Pancreas (tissue), 10 donors: Measurements from ENCODE around the gene TP53I11. TPM values are rescaled to one million over a fixed set of nuclear protein-coding genes. Genes with fewer than 3 reads are reported as not detected.

ENCODE experiments used
- ATAC-seq, 4 donors: fragments of 200-7000 bp; cut with Tn5 transposase; one replicate each; pipeline versions ENCODE4 v1.8.0 to v1.9.1; 2020; ENCODE audit warnings: mild to moderate bottlenecking in 4 of 4, moderate library complexity in 4 of 4
- DNase-seq, 6 donors: peaks; one replicate each; pipeline ENCODE4 v3.0.0-alpha.2; 2020
- FAIRE-seq: peaks from 2 replicates; lab custom pipeline; 2012; peaks lifted over from hg19 to GRCh38; lab: Jason Lieb, UNC
- H3K27ac ChIP-seq, 4 donors: fragments of 200-600 bp; sonication (generic); 1 replicate in 3 of 4; 2 replicates in 1 of 4; pipeline versions ENCODE4 v1.5.0 to v1.8.0; 2020
- H3K27me3 ChIP-seq, 4 donors: fragments of 200-600 bp; one replicate each; pipeline ENCODE4 v1.8.0; 2021
- H3K36me3 ChIP-seq, 3 donors: fragments of 200-600 bp; sonication (generic) in 1 of 3; one replicate each; pipeline versions ENCODE4 v1.5.0 to v1.8.0; 2020 to 2021
- H3K4me1 ChIP-seq, 3 donors: fragments of 200-600 bp; one replicate each; pipeline ENCODE4 v1.8.0; 2021
- H3K4me3 ChIP-seq, 4 donors: fragments of 200-600 bp; sonication (generic) in 2 of 4; one replicate each; pipeline versions ENCODE4 v1.5.0 to v1.8.0; 2020 to 2021
- H3K9me3 ChIP-seq, 4 donors: fragments of 200-600 bp; one replicate each; pipeline ENCODE4 v1.8.0; 2021
- CTCF ChIP-seq, 4 donors: fragments of 200-600 bp; sonication (generic) in 3 of 4; IDR thresholded peaks; one replicate each; pipeline versions ENCODE4 v1.5.0 to v1.8.0; 2021; ENCODE audit warnings: antibody characterized with exemption in 4 of 4
- WGBS, 2 donors: extraction: QIAGEN DNeasy Blood & Tissue Kit; methylation state at CpG; one replicate each; pipeline ENCODE4 v1.1.7; 2013; 5-methylcytosine and 5-hydroxymethylcytosine counted together
- intact Hi-C, 3 donors: fragments of 100-400 bp; cut with DNase I; formaldehyde crosslinking; loops; one replicate each; pipeline versions ENCODE4 v1.11.1 to v1.14.2; 2022
- polyA plus RNA-seq, 2 donors: library from polyadenylated mRNA; stranded (reverse); fragments of 200-250 nt; gene quantifications; one replicate each; pipeline ENCODE4 v1.2.3, GENCODE V29; 2013
- total RNA-seq, 6 donors: library from RNA; stranded (reverse); fragmentation: NEBNext Ultra II Directional in 4 of 6; extraction: Animal tissue kit (Norgen Biotek cat#: 25700) in 4 of 6; gene quantifications; one replicate each; pipeline versions ENCODE4 v1.2.1 to v1.2.4, GENCODE V29; 2021 to 2023
- donor health status: healthy with polysubstance abuse.
- donor health status: DM: no; HTN: no; CAD: no; lungs with moderate emphysema.
- donor health status: DM: no; HTN: no; CAD: no.
- donor health status: control.
- donor health status: control.
- donor health status: Bipolar disorder and iron deficiency.
- donor health status: DM: yes; HTN: yes; CAD: no.
- donor health status: DM: no; HTN: no; CAD: no.
- donor health status: DM: no; HTN: no; CAD: no.
- donor health status: DM: yes; HTN: yes; CAD: no.

The TP53I11 gene
- total and polyA plus RNA-seq, 8 donors, result 18.8 to 40.2 (median 28.7) TPM

GRCh38 chr11:44930588-44931302, 19.9 kb downstream of the TP53I11 start:
- no peak for DNase-seq
- no peak overlapping the region for H3K4me3 ChIP-seq
- TF ChIP-seq CTCF (IDR thresholded peaks at IDR 0.05), result no peak
- intact Hi-C loops, result loop anchor here in 2 of 3 donors (5.0 to 10.0 kb wide), 2 partner anchors 177 to 404 kb away; no protein-coding TSS in a partner anchor
- H3K27me3 ChIP-seq, result no peaks in the 10 kb centered on the region
- H3K9me3 ChIP-seq, result no peaks in the 10 kb centered on the region
- no peak overlapping the region for H3K27ac ChIP-seq
- H3K4me1 ChIP-seq, result no peaks in the 10 kb centered on the region
- FAIRE-seq, result no peak
- ATAC-seq, result no peak
- 63 to 68% methylated on average over 13 of the region's 13 CpGs for WGBS, 2 donors
- H3K36me3 ChIP-seq, result peaks cover 0 to 3% (median 0%) of the 10 kb centered on the region in 3 donors

- no peak for ATAC-seq
- intact Hi-C loops, result loop anchor here in 1 of 3 donors (5.0 kb wide), 1 partner anchor 178 kb away; no protein-coding TSS in a partner anchor
- WGBS, 2 donors, result 52 to 56% methylated on average over 4 of the region's 4 CpGs
- no peak for FAIRE-seq
- no peak overlapping the region for H3K4me3 ChIP-seq
- H3K36me3 ChIP-seq, result no peaks in the 10 kb centered on the region
- no peaks in the 10 kb centered on the region for H3K9me3 ChIP-seq
- no peak overlapping the region for H3K27ac ChIP-seq
- H3K27me3 ChIP-seq, result no peaks in the 10 kb centered on the region
- DNase-seq, result no peak
- no peaks in the 10 kb centered on the region for H3K4me1 ChIP-seq
- TF ChIP-seq CTCF (IDR thresholded peaks at IDR 0.05), result no peak
Observed at GRCh38 chr11:44928816-44929215, 21.9 kb downstream of the TP53I11 start.

GRCh38 chr11:44928144-44928543, 22.5 kb downstream of the TP53I11 start:
- no peak overlapping the region for H3K4me3 ChIP-seq
- WGBS, 2 donors, result 67 to 77% methylated on average over 4 of the region's 4 CpGs
- H3K4me1 ChIP-seq, result no peaks in the 10 kb centered on the region
- DNase-seq, result no peak
- no peak for ATAC-seq
- TF ChIP-seq CTCF (IDR thresholded peaks at IDR 0.05), result no peak
- FAIRE-seq, result no peak
- H3K36me3 ChIP-seq, result no peaks in the 10 kb centered on the region
- H3K27me3 ChIP-seq, result no peaks in the 10 kb centered on the region
- no peak overlapping the region for H3K27ac ChIP-seq
- H3K9me3 ChIP-seq, result no peaks in the 10 kb centered on the region
- intact Hi-C loops, result loop anchor here in 1 of 3 donors (5.0 kb wide), 1 partner anchor 179 kb away; no protein-coding TSS in a partner anchor

GRCh38 chr11:44927174-44927661, 23.5 kb downstream of the TP53I11 start:
- WGBS, 2 donors, result 10 to 13% methylated on average over 16 of the region's 16 CpGs
- DNase-seq (peak; percentile 57 to 89 (median 76)), FAIRE-seq (no peak), ATAC-seq (peak; percentile 73 to 91 (median 86))
- peak; percentile 85 to 92 (median 86) for TF ChIP-seq CTCF (IDR thresholded peaks at IDR 0.05)
- no peaks in the 10 kb centered on the region for H3K36me3 ChIP-seq
- H3K9me3 ChIP-seq, result no peaks in the 10 kb centered on the region
- no peak overlapping the region for H3K27ac ChIP-seq
- no peaks in the 10 kb centered on the region for H3K27me3 ChIP-seq
- no peak overlapping the region for H3K4me3 ChIP-seq
- intact Hi-C loops, result loop anchor here in 1 of 3 donors (5.0 kb wide), 1 partner anchor 180 kb away; no protein-coding TSS in a partner anchor
- no peaks in the 10 kb centered on the region for H3K4me1 ChIP-seq

- WGBS, 2 donors, result 58 to 72% methylated on average over 8 of the region's 8 CpGs
Observed at GRCh38 chr11:44926036-44926435, 24.6 kb downstream of the TP53I11 start.

More at GRCh38 chr11:44926036-44926435, 24.6 kb downstream of the TP53I11 start:
- FAIRE-seq (no peak), ATAC-seq (no peak), DNase-seq (no peak)
- no peak overlapping the region for H3K4me3 ChIP-seq
- H3K4me1 ChIP-seq, result no peaks in the 10 kb centered on the region
- no peaks in the 10 kb centered on the region for H3K36me3 ChIP-seq
- H3K27me3 ChIP-seq, result no peaks in the 10 kb centered on the region
- no peak overlapping the region for H3K27ac ChIP-seq
- no peaks in the 10 kb centered on the region for H3K9me3 ChIP-seq
- TF ChIP-seq CTCF (IDR thresholded peaks at IDR 0.05), result no peak
- intact Hi-C loops, result loop anchor here in 1 of 3 donors (5.0 kb wide), 1 partner anchor 181 kb away; no protein-coding TSS in a partner anchor
